ENCODE results near the gene NFKBIB. TPM values are rescaled to one million over a fixed set of nuclear protein-coding genes. Genes with fewer than 3 reads are reported as not detected.

Gene NFKBIB
- total and polyA plus RNA-seq, 2 of the 8 experiments (the other 6 are each of a cell fraction or from before 2014, with no cell fraction given) = 37.3 to 44.1 TPM

GRCh38 chr19:38924388-38924787 is 24.6 kb downstream of the NFKBIB start:
- Histone ChIP-seq H3K4me1 (replicated peaks in 1 of 4; ENCODE audit: control insufficient read depth in 3 of 4, insufficient read depth in 4 of 4, low read length in 3 of 4) (no peaks in the 10 kb centered on the region; a peak in 1 of 7 replicates), H4K91ac (replicated peaks; ENCODE audit: insufficient read length, low read length) (no peak overlapping the region), H3K27ac (ENCODE audit: low read depth, low read length) (no peak overlapping the region), H3K14ac (ENCODE audit: insufficient read length) (no peak overlapping the region), H3K18ac (ENCODE audit: extremely low read depth, low read length) (no peak overlapping the region), H2AFZ (ENCODE audit: low read length) (no peak overlapping the region), H3K4me2 (ENCODE audit: insufficient read depth in 1 of 2, low read depth in 2 of 2, low read length in 2 of 2) (no peak overlapping the region), H4K5ac (ENCODE audit: insufficient read length, low read depth, low read length) (no peak overlapping the region), H3K27me3 (replicated peaks in 1 of 4; ENCODE audit: control insufficient read depth in 3 of 4, extremely low read depth in 1 of 4, insufficient read depth in 3 of 4, low read length in 3 of 4) (no peaks in the 10 kb centered on the region), H4K20me1 (replicated peaks in 1 of 2; ENCODE audit: control insufficient read depth in 1 of 2, insufficient read depth in 2 of 2, low read length in 2 of 2) (peaks cover 0 to 9% of the 10 kb centered on the region in 2 experiments), H3K23me2 (ENCODE audit: low read depth, low read length) (peaks cover 6% of the 10 kb centered on the region; the same call in 1 of the 2 replicates), H3K23ac (ENCODE audit: insufficient read length) (no peak overlapping the region), H2BK20ac (ENCODE audit: low read length) (no peak overlapping the region), H3K79me1 (ENCODE audit: low read depth, low read length) (peaks cover 8% of the 10 kb centered on the region), H3K4me3 (ENCODE audit: extremely low read depth in 1 of 4, insufficient read depth in 2 of 4, low read depth in 3 of 4, low read length in 4 of 4) (no peak overlapping the region), H2AK5ac (ENCODE audit: low read depth, low read length) (no peak overlapping the region), H3K79me2 (ENCODE audit: control insufficient read depth in 1 of 2, insufficient read depth in 2 of 2, low read length in 2 of 2) (peaks cover 0 to 21% of the 10 kb centered on the region in 2 experiments; a peak in 3 of 4 replicates), H3K4ac (replicated peaks; ENCODE audit: insufficient read length, low read depth, low read length) (no peak overlapping the region), H3K9me3 (ENCODE audit: insufficient read depth in 2 of 2, low read depth in 1 of 2, low read length in 1 of 2) (no peaks in the 10 kb centered on the region), H3K9ac (replicated peaks in 1 of 4; ENCODE audit: extremely low read depth in 1 of 4, low read depth in 3 of 4, low read length in 3 of 4) (no peak overlapping the region), H2BK5ac (ENCODE audit: low read depth, low read length) (no peak overlapping the region), H3K36me3 (ENCODE audit: control insufficient read depth in 2 of 4, insufficient read depth in 4 of 4, low read length in 3 of 4) (peaks cover 10 to 44% (median 25%) of the 10 kb centered on the region in 4 experiments), H3K56ac (replicated peaks; ENCODE audit: insufficient read length, low read depth, low read length) (no peak overlapping the region), H2BK12ac (ENCODE audit: low read depth, low read length) (no peak overlapping the region), H2BK15ac (ENCODE audit: low read length) (no peak overlapping the region), H4K8ac (ENCODE audit: extremely low read depth, insufficient read depth, low read length) (no peak overlapping the region), H2BK120ac (replicated peaks; ENCODE audit: low read depth, low read length) (no peak overlapping the region)
- FAIRE-seq = no peak
- no peak for DNase-seq (ENCODE audit: low read depth in 1 of 2, low spot score in 2 of 2)
- WGBS, 2 experiments (ENCODE audit: extremely low coverage in 1 of 2, insufficient coverage in 1 of 2, insufficient read length in 1 of 2, insufficient replicate concordance in 2 of 2, low coverage in 1 of 2, low lambda C conversion rate in 2 of 2, missing lambda C conversion rate in 1 of 2) = 93% methylated on average over 7 of the region's 7 CpGs; no CpG with 5 or more reads in 1 of the 2 experiments
- TF ChIP-seq BRCA1 (IDR thresholded peaks at IDR 0.05; ENCODE audit: low read depth, low read length) (no peak), E2F6 (IDR thresholded peaks at IDR 0.05) (no peak), CREB1 (IDR thresholded peaks at IDR 0.05) (no peak), RFX5 (IDR thresholded peaks at IDR 0.05; ENCODE audit: borderline replicate concordance, low read depth, low read length) (no peak), HDAC6 (IDR thresholded peaks at IDR 0.05; ENCODE audit: low read depth, low read length) (no peak), POU5F1 (IDR thresholded peaks at IDR 0.05; ENCODE audit: low read depth, low read length) (no peak), PHF8 (conservative IDR thresholded peaks at IDR 0.05; ENCODE audit: low read depth, low read length) (no peak)
- POLR2A ChIA-PET (ENCODE audit: partially characterized antibody) = interaction anchor here (0.6 to 1.9 kb wide), 8 partner anchors 8 to 87 kb away, joined by 3 to 4 read pairs (median 4); partner anchors contain the start of genes CCER2, NFKBIB and SIRT2
- CTCF ChIA-PET (ENCODE audit: partially characterized antibody) = no interaction called here

Measured in H1 (cell line).